ENCODE measurements around the gene PRDM16.

- TF ChIP-seq PATZ1 (CRISPR knock-in tag; IDR thresholded peaks at IDR 0.05; ENCODE audit: borderline replicate concordance): no peak
- no peak for TF ChIP-seq CREB5 (CRISPR knock-in tag; IDR thresholded peaks at IDR 0.05; ENCODE audit: low read depth)
- no peak for TF ChIP-seq RARB (CRISPR knock-in tag; IDR thresholded peaks at IDR 0.05)
- TF ChIP-seq TCF4 (CRISPR knock-in tag; IDR thresholded peaks at IDR 0.05; ENCODE audit: borderline replicate concordance): no peak
- no peak for TF ChIP-seq SNAI2 (CRISPR knock-in tag; IDR thresholded peaks at IDR 0.05)
- no peak for TF ChIP-seq GLIS3 (CRISPR knock-in tag; IDR thresholded peaks at IDR 0.05)
- TF ChIP-seq TSHZ2 (CRISPR knock-in tag; IDR thresholded peaks at IDR 0.05): no peak
- TF ChIP-seq ARNTL (CRISPR knock-in tag; IDR thresholded peaks at IDR 0.05; ENCODE audit: borderline replicate concordance, low read depth): no peak
- TF ChIP-seq ZC3H10 (CRISPR knock-in tag; IDR thresholded peaks at IDR 0.05): no peak
- no peak for TF ChIP-seq ZFP30 (CRISPR knock-in tag; IDR thresholded peaks at IDR 0.05)
- TF ChIP-seq BACH2 (CRISPR knock-in tag; IDR thresholded peaks at IDR 0.05; ENCODE audit: borderline replicate concordance): no peak
- TF ChIP-seq ISL1 (CRISPR knock-in tag; IDR thresholded peaks at IDR 0.05): no peak
Observed at GRCh38 chr1:3284691-3285090, 215.7 kb downstream of the PRDM16 start.
